Mesodermal cell (in vitro differentiated cells): Measurements from ENCODE around the gene MUC2.

Source experiments
- H3K27ac ChIP-seq: 2 replicates; pipeline ENCODE4 v1.7.0; 2013; ENCODE audit warnings: mild to moderate bottlenecking, low read depth, low read length, moderate library complexity; ENCODE audit not compliant: severe bottlenecking
- H3K36me3 ChIP-seq: 2 replicates; pipeline ENCODE4 v1.7.1; 2013; ENCODE audit warnings: mild to moderate bottlenecking, low read length, moderate library complexity; ENCODE audit not compliant: control insufficient read depth, insufficient read depth
- H3K4me1 ChIP-seq: one replicate; pipeline ENCODE4 v1.7.1; 2013; ENCODE audit warnings: mild to moderate bottlenecking, low read length; ENCODE audit not compliant: insufficient read depth, control insufficient read depth, poor library complexity, severe bottlenecking
- H3K4me3 ChIP-seq: 2 replicates; pipeline ENCODE4 v1.7.0; 2013; ENCODE audit warnings: low read length, control low read depth, mild to moderate bottlenecking; ENCODE audit not compliant: insufficient read depth, poor library complexity, severe bottlenecking; ENCODE audit errors: extremely low read depth
- H3K9me3 ChIP-seq: 2 replicates; pipeline ENCODE4 v1.7.1; 2013; ENCODE audit warnings: mild to moderate bottlenecking, low read length, moderate library complexity; ENCODE audit not compliant: control insufficient read depth
- WGBS, 2 experiments: methylation state at CpG; one replicate each; pipeline ENCODE4 v1.1.5; 2013; ENCODE audit warnings: missing lambda C conversion rate in 2 of 2; ENCODE audit not compliant: insufficient coverage in 2 of 2; 5-methylcytosine and 5-hydroxymethylcytosine counted together

MUC2 gene

GRCh38 chr11:1062075-1062820 lies 12.4 kb upstream of the MUC2 start:
- H3K9me3 ChIP-seq = peaks cover 5% of the 10 kb centered on the region
- 83 to 94% methylated on average over 5 to 8 of the region's 9 CpGs for WGBS, 2 experiments
- H3K4me1 ChIP-seq = no peaks in the 10 kb centered on the region
- no peak overlapping the region for H3K27ac ChIP-seq
- H3K4me3 ChIP-seq = no peak overlapping the region
- no peaks in the 10 kb centered on the region for H3K36me3 ChIP-seq

DNA sequence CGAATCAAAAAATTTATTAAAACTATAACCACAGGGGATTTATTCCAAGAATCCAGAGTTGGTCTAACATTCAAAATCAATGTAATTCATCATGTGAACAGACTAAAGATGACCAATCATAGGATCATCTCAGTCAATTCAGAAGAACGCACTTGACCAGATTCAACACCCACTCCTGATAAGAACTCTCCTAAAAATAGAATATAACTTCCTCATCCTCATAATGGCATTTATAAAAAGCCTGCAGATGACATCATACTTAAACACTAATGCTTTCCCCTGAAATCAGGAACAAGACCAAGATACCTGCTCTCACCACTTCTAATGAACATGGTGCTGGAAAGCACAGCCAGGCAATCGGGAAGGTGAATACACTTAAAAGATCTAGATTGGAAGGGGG lies 10.5 kb upstream of the MUC2 start:
- 89 to 93% methylated on average over 3 of the region's 3 CpGs for WGBS, 2 experiments
- H3K27ac ChIP-seq = no peak overlapping the region
- no peaks in the 10 kb centered on the region for H3K4me1 ChIP-seq
- H3K9me3 ChIP-seq = peaks cover 5% of the 10 kb centered on the region
- no peak overlapping the region for H3K4me3 ChIP-seq
- no peaks in the 10 kb centered on the region for H3K36me3 ChIP-seq

DNA sequence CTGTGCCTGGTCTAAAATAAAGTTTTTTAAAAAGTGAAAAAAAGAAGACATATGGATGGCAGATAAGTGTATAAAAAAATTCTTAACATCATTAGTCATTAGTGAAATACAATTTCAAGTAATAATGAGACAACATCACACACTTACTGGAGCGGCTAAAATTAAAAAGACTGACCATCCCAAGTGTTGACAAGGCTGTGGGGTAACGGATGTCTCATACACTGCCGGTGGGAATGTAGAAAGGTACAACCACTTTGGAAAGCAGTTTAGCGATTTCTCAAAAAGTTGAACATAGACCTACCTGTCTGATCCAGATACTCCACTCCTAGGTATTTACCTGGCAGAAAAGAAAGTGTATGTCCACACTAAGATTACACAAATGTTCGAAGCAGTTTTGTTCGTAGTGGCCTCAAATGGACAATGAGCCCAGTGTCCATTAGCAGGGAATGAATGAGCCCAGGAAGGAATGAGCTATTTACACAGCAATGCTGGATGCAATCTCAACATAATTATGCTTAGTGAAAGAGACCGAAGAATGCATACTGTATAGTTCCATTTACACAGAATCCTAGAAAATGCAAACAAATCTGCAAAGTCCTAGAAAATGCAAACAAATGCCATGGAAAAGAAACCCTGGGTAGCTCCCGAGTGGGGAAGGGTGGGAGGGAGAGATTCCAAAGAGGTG lies 6.7 kb upstream of the MUC2 start:
- no peaks in the 10 kb centered on the region for H3K9me3 ChIP-seq
- H3K4me1 ChIP-seq = no peaks in the 10 kb centered on the region
- no peak overlapping the region for H3K4me3 ChIP-seq
- H3K36me3 ChIP-seq = no peaks in the 10 kb centered on the region
- WGBS, 2 experiments = 81 to 89% methylated on average over 6 to 7 of the region's 8 CpGs
- H3K27ac ChIP-seq = no peak overlapping the region

- H3K27ac ChIP-seq = no peak overlapping the region
- no peaks in the 10 kb centered on the region for H3K36me3 ChIP-seq
- no peaks in the 10 kb centered on the region for H3K4me1 ChIP-seq
- H3K4me3 ChIP-seq = no peak overlapping the region
- no peaks in the 10 kb centered on the region for H3K9me3 ChIP-seq
Measured at GRCh38 chr11:1069740-1070139, 4.9 kb upstream of the MUC2 start.

GRCh38 chr11:1070594-1071462 lies 3.8 kb upstream of the MUC2 start:
- H3K36me3 ChIP-seq = no peaks in the 10 kb centered on the region
- no peak overlapping the region for H3K27ac ChIP-seq
- H3K4me3 ChIP-seq = no peak overlapping the region
- H3K9me3 ChIP-seq = no peaks in the 10 kb centered on the region
- WGBS, 2 experiments = 79 to 80% methylated on average over 8 to 9 of the region's 9 CpGs
- H3K4me1 ChIP-seq = no peaks in the 10 kb centered on the region

DNA sequence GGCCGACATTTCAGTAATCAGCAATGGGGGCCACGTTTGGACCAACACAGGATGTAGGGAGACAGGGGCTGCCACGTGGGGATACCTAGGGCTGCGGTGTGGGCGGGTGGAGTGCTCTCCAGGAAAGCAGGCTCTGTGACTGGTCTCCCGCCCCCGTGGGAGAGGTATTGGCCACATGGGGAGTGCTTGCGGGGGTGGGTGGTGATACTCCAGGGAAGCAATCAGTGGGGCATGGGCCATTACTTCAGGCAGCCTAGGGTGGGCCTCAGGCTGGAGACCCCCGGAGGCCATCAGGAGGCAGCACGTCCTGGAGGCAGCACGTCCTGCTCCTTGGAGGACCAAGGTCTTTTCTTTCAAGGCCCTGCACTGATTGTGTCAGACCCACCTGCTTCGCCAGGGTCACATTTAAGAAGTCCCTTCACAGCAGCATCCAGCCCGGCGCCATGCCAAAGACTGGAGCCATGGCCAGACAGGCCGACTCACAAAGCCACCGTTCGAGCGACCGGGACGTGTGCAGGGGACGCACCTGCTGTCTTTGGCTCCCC lies 3.0 kb upstream of the MUC2 start:
- H3K9me3 ChIP-seq = no peaks in the 10 kb centered on the region
- no peaks in the 10 kb centered on the region for H3K36me3 ChIP-seq
- no peak overlapping the region for H3K27ac ChIP-seq
- no peaks in the 10 kb centered on the region for H3K4me1 ChIP-seq
- 86 to 90% methylated on average over 14 to 20 of the region's 21 CpGs for WGBS, 2 experiments
- no peak overlapping the region for H3K4me3 ChIP-seq

- WGBS, 2 experiments = 85 to 92% methylated on average over 9 to 12 of the region's 18 CpGs
- no peaks in the 10 kb centered on the region for H3K4me1 ChIP-seq
- H3K36me3 ChIP-seq = no peaks in the 10 kb centered on the region
- no peak overlapping the region for H3K4me3 ChIP-seq
- no peak overlapping the region for H3K27ac ChIP-seq
- no peaks in the 10 kb centered on the region for H3K9me3 ChIP-seq
Measured at GRCh38 chr11:1072116-1072820, 2.4 kb upstream of the MUC2 start.

GRCh38 chr11:1072821-1073231 lies 1.8 kb upstream of the MUC2 start:
- H3K36me3 ChIP-seq = no peaks in the 10 kb centered on the region
- H3K4me1 ChIP-seq = no peaks in the 10 kb centered on the region
- H3K27ac ChIP-seq = no peak overlapping the region
- no peaks in the 10 kb centered on the region for H3K9me3 ChIP-seq
- 78 to 84% methylated on average over 7 to 9 of the region's 9 CpGs for WGBS, 2 experiments
- H3K4me3 ChIP-seq = no peak overlapping the region

- WGBS, 2 experiments = 79% methylated on average over 11 to 13 of the region's 13 CpGs
- no peak overlapping the region for H3K4me3 ChIP-seq
- H3K36me3 ChIP-seq = no peaks in the 10 kb centered on the region
- H3K27ac ChIP-seq = no peak overlapping the region
- no peaks in the 10 kb centered on the region for H3K4me1 ChIP-seq
- no peaks in the 10 kb centered on the region for H3K9me3 ChIP-seq
Measured at GRCh38 chr11:1073261-1073724, 1.4 kb upstream of the MUC2 start.

DNA sequence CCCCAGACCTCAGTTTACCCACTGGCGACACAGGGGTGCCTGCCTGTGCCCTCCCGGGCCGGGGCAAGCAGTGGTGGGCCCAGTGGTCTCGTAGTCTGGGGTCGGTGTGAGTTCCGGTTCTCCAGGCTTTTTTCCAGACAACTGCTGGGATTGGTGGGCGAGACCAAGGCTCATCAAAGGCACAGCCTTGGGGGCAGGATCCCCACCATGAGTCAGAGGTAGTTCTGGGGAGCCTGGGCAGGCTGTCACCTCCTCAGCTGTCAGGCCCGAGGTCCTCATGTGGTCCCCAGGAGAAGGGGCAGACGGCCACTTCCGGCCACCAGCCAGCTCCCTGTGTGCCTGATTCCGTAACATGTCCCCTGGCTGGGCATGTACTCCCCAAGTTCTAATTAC lies 827 bp upstream of the MUC2 start:
- WGBS, 2 experiments = 84 to 98% methylated on average over 9 of the region's 11 CpGs
- no peaks in the 10 kb centered on the region for H3K4me1 ChIP-seq
- H3K27ac ChIP-seq = no peak overlapping the region
- H3K36me3 ChIP-seq = no peaks in the 10 kb centered on the region
- no peak overlapping the region for H3K4me3 ChIP-seq
- H3K9me3 ChIP-seq = no peaks in the 10 kb centered on the region
